Omental fat pad (tissue), 4 donors: ENCODE measurements around the gene CDKN1C. TPM values are rescaled to one million over a fixed set of nuclear protein-coding genes. Genes with fewer than 3 reads are reported as not detected.

ENCODE experiments used
- ATAC-seq: fragments of 150-250 bp; one replicate; pipeline ENCODE4 v1.9.1; 2016; ENCODE audit warnings: mild to moderate bottlenecking, moderate library complexity; ENCODE audit not compliant: low FRiP score
- DNase-seq: peaks from one replicate; pipeline ENCODE4 v3.0.0-alpha.2; 2019; ENCODE audit warnings: low spot score
- CTCF ChIP-seq, 3 donors: fragments of 450-650 bp; IDR thresholded peaks; one replicate each; pipeline ENCODE4 v1.5.1; 2016 to 2017; ENCODE audit warnings: antibody characterized with exemption in 3 of 3, mild to moderate bottlenecking in 3 of 3, moderate library complexity in 2 of 3
- total RNA-seq, 4 donors: library from RNA; depleted of rRNA; stranded (reverse); fragments of >200 nt; gene quantifications; one replicate each; pipeline ENCODE4 v1.1.0, GENCODE V29; 2016

The CDKN1C gene
- total RNA-seq, 4 donors from 2014 or later: 111 to 314 (median 138) TPM

GRCh38 chr11:2867722-2868505, 17.7 kb downstream of the CDKN1C start:
- DNase-seq (no peak), ATAC-seq (no peak)
- TF ChIP-seq CTCF (IDR thresholded peaks at IDR 0.05): no peak

DNA sequence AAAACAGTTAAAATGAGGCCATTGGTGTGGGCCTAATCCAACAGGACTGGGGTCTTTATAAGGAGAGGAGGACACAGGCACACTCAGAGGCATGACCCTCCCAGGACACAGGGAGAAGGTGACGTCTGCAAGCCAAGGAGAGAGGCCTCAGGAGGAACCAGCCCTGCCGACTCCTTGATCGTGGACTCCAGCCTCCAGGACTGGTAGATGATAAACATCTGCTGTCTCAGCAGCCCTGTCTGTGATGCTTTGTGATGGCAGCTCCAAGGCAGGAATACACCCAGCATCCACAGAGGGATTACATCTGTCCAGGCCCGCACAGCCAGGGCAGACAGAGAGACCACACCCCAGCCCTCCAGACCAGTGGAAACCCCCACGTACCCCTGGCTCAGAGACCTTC, 18.4 kb downstream of the CDKN1C start:
- no peak for TF ChIP-seq CTCF (IDR thresholded peaks at IDR 0.05)
- DNase-seq (no peak), ATAC-seq (no peak)

DNA sequence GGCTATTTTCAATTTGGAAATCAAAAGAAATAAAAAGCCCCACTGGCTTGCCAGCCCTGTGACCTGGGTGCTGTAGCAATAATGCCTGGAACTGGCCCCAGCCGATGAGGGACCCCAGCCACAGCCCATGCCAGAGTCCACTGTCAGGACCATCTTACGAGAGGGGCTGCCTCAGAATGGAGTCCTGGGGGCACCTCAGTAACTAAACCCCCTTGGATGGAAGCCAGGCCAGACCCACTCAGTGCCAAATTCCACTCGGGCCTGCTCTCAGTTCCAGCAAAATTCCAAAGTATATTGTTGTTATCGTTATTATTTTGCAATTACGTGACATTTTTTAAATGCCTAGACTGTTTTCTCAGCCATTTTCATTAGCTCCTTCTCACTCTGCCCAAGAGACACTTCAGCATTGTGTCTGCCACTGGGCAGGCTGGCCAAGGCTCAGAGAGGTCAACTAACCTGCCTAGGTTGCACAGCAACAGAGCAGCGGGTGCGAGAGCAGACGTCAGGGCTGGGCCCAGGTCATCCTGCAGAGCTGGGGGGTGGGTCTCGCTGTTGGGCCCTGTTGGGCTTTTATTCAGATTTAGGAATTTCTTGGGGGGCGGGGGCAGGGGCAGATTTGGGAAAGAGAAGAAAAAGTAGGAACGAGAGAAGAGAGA, 19.5 kb downstream of the CDKN1C start:
- DNase-seq: no peak
- no peak for ATAC-seq
- TF ChIP-seq CTCF (IDR thresholded peaks at IDR 0.05): no peak

- no peak for ATAC-seq
- DNase-seq: no peak
- no peak for TF ChIP-seq CTCF (IDR thresholded peaks at IDR 0.05)
These were observed 20.7 kb downstream of the CDKN1C start for GRCh38 chr11:2864901-2865300.

DNA sequence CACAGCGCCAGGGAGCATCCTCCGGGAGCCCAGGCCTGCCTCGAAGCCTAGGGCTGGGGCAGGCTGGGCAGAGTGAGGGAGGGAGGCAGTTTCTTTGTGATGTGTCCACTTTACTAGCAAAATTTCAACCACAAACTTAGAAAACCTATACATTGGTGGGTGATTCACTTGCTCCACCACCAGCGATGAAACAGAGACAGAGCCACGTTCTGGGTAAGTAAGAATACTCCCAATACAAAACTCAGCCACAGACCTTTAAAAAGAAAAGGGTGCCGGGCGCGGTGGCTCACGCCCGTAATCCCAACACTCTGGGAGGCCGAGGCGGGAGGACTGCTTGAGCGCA, 22.3 kb downstream of the CDKN1C start:
- TF ChIP-seq CTCF (IDR thresholded peaks at IDR 0.05): no peak
- ATAC-seq (no peak), DNase-seq (no peak)

DNA sequence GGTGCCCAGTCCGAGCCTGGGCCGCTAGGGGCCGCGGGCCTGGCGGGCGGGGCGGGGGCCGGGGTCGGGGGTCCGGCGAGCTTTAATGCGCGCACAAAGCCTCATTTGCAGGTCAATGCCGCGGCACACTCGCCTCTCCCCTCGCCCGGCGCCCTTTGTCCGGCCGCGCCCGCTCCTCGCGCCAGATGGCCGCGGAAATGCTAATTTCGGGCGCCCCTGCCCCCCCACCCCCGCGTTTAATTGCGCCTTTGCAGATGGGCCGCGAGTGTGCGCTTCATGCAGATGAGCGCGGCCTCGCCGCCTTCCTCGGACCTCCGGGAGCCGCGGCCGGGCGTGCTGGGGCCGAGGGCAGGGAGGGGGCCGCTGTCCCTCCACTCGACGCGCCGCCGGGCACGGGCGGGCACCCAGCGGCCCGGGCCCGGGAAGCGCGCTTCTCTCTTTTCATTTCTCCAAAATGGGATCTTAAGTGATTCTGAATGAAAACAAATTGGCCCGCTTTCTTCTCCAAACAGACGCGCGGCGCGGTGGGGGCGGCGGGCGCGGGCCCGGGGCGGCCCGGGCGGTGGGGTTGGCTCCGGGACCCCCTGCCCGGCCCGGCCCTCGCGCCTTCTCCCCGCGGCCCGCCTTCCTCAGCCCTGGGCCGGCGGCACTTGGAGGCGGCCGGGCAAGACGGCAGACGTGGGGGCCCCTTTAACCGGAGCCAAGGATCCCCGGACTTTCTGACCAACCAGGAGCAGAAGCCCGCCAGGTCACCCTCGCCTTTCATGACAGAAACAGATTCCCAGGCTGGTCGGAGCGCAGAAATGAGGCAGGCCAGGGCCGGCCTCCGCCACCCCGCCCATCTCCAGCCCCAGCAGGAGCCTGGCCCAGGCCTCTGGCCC, 22.9 kb downstream of the CDKN1C start:
- ATAC-seq (no peak), DNase-seq (no peak)
- TF ChIP-seq CTCF (IDR thresholded peaks at IDR 0.05): no peak
